Measurements from ENCODE around the gene TMEM176B. TPM values are rescaled to one million over a fixed set of nuclear protein-coding genes. Genes with fewer than 3 reads are reported as not detected.

Gene TMEM176B
- total and polyA plus RNA-seq, 2 of the 13 experiments (the other 11 are each of a cell fraction or from before 2014, with no cell fraction given): not detected

- WGBS (ENCODE audit: low lambda C conversion rate): 21% methylated on average over 6 of the region's 6 CpGs
- no peak overlapping the region for H2AFZ ChIP-seq (ENCODE audit: low read length)
- ChIA-PET CTCF (ENCODE audit: low intra/inter-chr PET ratio, low total read pairs) (no interaction called here), POLR2A (no interaction called here)
- TF ChIP-seq, protein P1, sequence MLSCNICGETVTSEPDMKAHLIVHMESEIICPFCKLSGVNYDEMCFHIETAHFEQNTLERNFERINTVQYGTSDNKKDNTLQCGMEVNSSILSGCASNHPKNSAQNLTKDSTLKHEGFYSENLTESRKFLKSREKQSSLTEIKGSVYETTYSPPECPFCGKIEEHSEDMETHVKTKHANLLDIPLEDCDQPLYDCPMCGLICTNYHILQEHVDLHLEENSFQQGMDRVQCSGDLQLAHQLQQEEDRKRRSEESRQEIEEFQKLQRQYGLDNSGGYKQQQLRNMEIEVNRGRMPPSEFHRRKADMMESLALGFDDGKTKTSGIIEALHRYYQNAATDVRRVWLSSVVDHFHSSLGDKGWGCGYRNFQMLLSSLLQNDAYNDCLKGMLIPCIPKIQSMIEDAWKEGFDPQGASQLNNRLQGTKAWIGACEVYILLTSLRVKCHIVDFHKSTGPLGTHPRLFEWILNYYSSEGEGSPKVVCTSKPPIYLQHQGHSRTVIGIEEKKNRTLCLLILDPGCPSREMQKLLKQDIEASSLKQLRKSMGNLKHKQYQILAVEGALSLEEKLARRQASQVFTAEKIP (CRISPR knock-in tag; IDR thresholded peaks at IDR 0.05; ENCODE audit: borderline replicate concordance): no peak
- TF ChIP-seq, protein P2, sequence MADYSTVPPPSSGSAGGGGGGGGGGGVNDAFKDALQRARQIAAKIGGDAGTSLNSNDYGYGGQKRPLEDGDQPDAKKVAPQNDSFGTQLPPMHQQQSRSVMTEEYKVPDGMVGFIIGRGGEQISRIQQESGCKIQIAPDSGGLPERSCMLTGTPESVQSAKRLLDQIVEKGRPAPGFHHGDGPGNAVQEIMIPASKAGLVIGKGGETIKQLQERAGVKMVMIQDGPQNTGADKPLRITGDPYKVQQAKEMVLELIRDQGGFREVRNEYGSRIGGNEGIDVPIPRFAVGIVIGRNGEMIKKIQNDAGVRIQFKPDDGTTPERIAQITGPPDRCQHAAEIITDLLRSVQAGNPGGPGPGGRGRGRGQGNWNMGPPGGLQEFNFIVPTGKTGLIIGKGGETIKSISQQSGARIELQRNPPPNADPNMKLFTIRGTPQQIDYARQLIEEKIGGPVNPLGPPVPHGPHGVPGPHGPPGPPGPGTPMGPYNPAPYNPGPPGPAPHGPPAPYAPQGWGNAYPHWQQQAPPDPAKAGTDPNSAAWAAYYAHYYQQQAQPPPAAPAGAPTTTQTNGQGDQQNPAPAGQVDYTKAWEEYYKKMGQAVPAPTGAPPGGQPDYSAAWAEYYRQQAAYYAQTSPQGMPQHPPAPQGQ (CRISPR knock-in tag; IDR thresholded peaks at IDR 0.05; ENCODE audit: borderline replicate concordance): no peak
- TF ChIP-seq TBX2 (CRISPR knock-in tag; IDR thresholded peaks at IDR 0.05; ENCODE audit: borderline replicate concordance) (no peak), KDM6A (CRISPR knock-in tag; IDR thresholded peaks at IDR 0.05; ENCODE audit: low read depth) (no peak), GABPB1 (CRISPR knock-in tag; IDR thresholded peaks at IDR 0.05) (no peak), ZNF282 (IDR thresholded peaks at IDR 0.05; ENCODE audit: partially characterized antibody) (no peak), ZNF317 (CRISPR knock-in tag; IDR thresholded peaks at IDR 0.05) (no peak)
- BruUV-seq (replicated peaks): no TSS peak
- FAIRE-seq: no peak
- no peaks in the 10 kb centered on the region for H3K4me1 ChIP-seq (ENCODE audit: insufficient read depth, low read length)
- DNase-seq (ENCODE audit: low spot score): no peak
- no peaks in the 10 kb centered on the region for H4K20me1 ChIP-seq (ENCODE audit: insufficient read depth, low read length)
- peaks cover 3 to 35% of the 10 kb centered on the region in 2 experiments; a peak in 3 of 5 replicates for H3K27me3 ChIP-seq (ENCODE audit: control insufficient read depth in 1 of 2, insufficient read depth in 2 of 2, low read length in 2 of 2)
- H3K9me3 ChIP-seq (ENCODE audit: low read length): no peaks in the 10 kb centered on the region
- no peak overlapping the region for H3K4me2 ChIP-seq (ENCODE audit: low read depth, low read length)
- no peak for ATAC-seq
- H3K9ac ChIP-seq (ENCODE audit: insufficient read depth, low read depth, low read length): no peak overlapping the region
- intact Hi-C loops (cut with micrococcal nuclease; ENCODE audit: unreplicated experiment) (no loop called here), in situ Hi-C loops (cut with HindIII; ENCODE audit: extremely low pct_ligation_motif_present, low pct_unique_long_range_greater_than_20kb) (no loop called here)
- H3K79me2 ChIP-seq (ENCODE audit: insufficient read depth, low read length): no peaks in the 10 kb centered on the region
- H3K4me3 ChIP-seq (replicated peaks in 1 of 3; ENCODE audit: insufficient read depth in 1 of 3, low read depth in 2 of 3, low read length in 3 of 3): no peak overlapping the region
- no peaks in the 10 kb centered on the region for H3K36me3 ChIP-seq (replicated peaks in 1 of 2; ENCODE audit: control insufficient read depth in 1 of 2, insufficient read depth in 2 of 2, low read length in 2 of 2)
- no peak overlapping the region for H3K27ac ChIP-seq (ENCODE audit: extremely low read length, insufficient read depth, low read length)
Observed at GRCh38 chr7:150793569-150794238, 6.5 kb downstream of the TMEM176B start.
